BJ (cell line): ENCODE data around the gene TRPM1. TPM values are rescaled to one million over a fixed set of nuclear protein-coding genes. Genes with fewer than 3 reads are reported as not detected.
A peak's percentile ranks its signal among the peaks of the same experiment; 100 is the strongest.

Experiments used
- CTCF ChIA-PET: fragments of 350-600 bp; formaldehyde crosslinking; extraction: SDS; loops from one replicate; lab custom pipeline; 2021; ENCODE audit warnings: antibody characterized with exemption, inconsistent platforms; lab: Yijun Ruan, JAX
- POLR2A ChIA-PET: fragments of 300-600 bp; sonication (Branson Sonifier 250); formaldehyde crosslinking; extraction: SDS; loops from one replicate; lab custom pipeline; 2021; ENCODE audit warnings: antibody characterized with exemption; lab: Charles Lee
- DNase-seq: peaks from one replicate; pipeline ENCODE4 v3.0.0-alpha.2; 2011; ENCODE audit warnings: low read depth
- H3K27me3 ChIP-seq: 2 replicates; pipeline ENCODE4 v1.6.0; 2011; ENCODE audit warnings: low read length; ENCODE audit not compliant: control insufficient read depth, insufficient read depth
- H3K36me3 ChIP-seq: 2 replicates; pipeline ENCODE4 v1.5.1; 2011; ENCODE audit warnings: low read length; ENCODE audit not compliant: control insufficient read depth, insufficient read depth
- H3K4me3 ChIP-seq: 2 replicates; pipeline ENCODE4 v1.5.1; 2011; ENCODE audit warnings: low read depth, mild to moderate bottlenecking, control low read depth, low read length
- polyA plus RNA-seq: library from polyadenylated mRNA; depleted of rRNA; stranded (reverse); fragments of >200 nt; gene quantifications from 2 replicates; pipeline ENCODE4 v1.2.3, GENCODE V29; 2011
- TF ChIP-seq, protein P1 (sequence below): IDR thresholded peaks from 2 replicates; pipeline ENCODE4 v1.5.1; 2011; ENCODE audit warnings: low read depth, mild to moderate bottlenecking, control low read depth, inconsistent platforms, low read length, moderate library complexity; ENCODE audit not compliant: insufficient read depth

Gene TRPM1
- polyA plus RNA-seq, 1 experiment: 0.44 TPM

DNA sequence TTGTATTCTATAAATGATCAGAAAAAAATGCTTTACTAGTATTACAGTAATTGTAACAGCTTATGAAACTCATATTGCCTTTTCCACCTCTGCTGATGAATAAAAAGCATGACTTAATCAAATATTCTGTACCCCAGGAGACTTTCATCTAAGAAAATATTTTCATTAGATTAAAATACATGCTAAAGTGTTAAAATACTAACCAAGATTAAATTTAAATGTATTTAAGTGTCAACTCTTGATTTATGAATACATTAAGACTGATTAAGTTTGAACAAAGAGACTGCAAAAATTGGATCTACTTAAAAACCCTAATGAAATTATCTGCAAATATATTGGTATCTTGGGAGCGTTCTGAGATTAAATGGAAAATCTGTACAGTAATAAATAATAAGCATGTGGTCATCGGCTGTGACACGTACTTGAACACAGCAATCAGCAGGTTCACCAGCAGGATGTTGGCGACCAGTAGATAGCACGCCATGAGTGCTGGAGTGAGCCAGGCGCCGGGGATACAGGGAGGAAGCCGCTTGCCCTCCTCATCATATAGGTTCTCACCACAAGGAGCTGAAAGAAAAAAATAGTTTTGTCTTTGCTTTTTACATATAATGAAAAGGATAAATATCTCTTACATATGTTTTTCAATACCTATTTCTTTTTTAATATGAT lies 73.5 kb downstream of the TRPM1 start:
- ChIA-PET POLR2A (no interaction called here), CTCF (interaction anchor here (1.0 to 1.3 kb wide), 4 partner anchors 11 to 101 kb away, joined by 3 to 4 read pairs (median 4); no protein-coding TSS in a partner anchor)
- TF ChIP-seq, protein P1, sequence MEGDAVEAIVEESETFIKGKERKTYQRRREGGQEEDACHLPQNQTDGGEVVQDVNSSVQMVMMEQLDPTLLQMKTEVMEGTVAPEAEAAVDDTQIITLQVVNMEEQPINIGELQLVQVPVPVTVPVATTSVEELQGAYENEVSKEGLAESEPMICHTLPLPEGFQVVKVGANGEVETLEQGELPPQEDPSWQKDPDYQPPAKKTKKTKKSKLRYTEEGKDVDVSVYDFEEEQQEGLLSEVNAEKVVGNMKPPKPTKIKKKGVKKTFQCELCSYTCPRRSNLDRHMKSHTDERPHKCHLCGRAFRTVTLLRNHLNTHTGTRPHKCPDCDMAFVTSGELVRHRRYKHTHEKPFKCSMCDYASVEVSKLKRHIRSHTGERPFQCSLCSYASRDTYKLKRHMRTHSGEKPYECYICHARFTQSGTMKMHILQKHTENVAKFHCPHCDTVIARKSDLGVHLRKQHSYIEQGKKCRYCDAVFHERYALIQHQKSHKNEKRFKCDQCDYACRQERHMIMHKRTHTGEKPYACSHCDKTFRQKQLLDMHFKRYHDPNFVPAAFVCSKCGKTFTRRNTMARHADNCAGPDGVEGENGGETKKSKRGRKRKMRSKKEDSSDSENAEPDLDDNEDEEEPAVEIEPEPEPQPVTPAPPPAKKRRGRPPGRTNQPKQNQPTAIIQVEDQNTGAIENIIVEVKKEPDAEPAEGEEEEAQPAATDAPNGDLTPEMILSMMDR: no peak
- Histone ChIP-seq H3K4me3 (no peak overlapping the region), H3K36me3 (no peaks in the 10 kb centered on the region), H3K27me3 (no peaks in the 10 kb centered on the region)
- no peak for DNase-seq

DNA sequence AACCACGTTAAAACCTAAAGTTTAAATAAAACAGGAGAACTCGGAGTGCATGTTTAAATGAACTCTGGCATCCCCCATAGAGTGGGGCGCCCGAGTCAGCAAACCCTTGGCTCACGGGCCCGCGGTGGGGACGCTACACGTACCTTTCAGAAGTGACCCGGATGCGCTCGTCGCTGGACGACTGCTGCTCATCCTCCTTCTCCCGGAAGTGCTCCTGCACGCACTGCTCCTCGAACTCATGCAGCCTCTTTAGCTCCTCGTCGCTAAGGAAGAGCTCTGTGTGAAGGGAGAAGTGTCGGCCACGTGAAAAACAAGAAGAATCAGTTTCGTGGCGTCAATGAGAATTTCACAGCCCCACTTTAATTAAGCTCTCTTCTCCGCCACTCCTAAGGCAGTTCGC lies 75.5 kb downstream of the TRPM1 start:
- ChIA-PET POLR2A (no interaction called here), CTCF (interaction anchor here (1.1 to 1.2 kb wide), 2 partner anchors 10 to 103 kb away, joined by 3 to 4 read pairs; no protein-coding TSS in a partner anchor)
- no peak for DNase-seq
- Histone ChIP-seq H3K36me3 (no peaks in the 10 kb centered on the region), H3K27me3 (no peaks in the 10 kb centered on the region), H3K4me3 (no peak overlapping the region)
- TF ChIP-seq, protein P1: no peak

DNA sequence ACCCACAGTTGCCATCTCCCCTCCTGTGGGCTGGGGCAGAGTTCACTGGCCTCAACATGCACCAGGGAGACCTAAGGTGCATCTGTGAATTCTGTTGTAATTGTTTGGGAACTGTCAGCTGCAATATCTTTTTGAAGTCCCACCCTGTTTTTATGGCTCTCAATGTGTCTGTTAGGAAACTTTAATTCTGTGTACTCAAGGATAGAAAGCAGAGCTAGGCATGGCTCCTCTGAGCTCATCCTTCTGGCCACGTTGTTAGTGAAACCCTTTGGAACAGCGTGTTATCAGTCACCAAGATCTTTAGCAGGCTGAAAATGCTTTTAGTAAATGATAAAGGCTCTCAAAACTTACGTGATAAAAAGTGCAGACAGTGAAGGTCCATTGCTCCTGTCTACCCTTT lies 76.5 kb downstream of the TRPM1 start:
- TF ChIP-seq, protein P1: no peak
- H3K27me3 ChIP-seq: no peaks in the 10 kb centered on the region
- POLR2A ChIA-PET: interaction anchor here (0.6 to 0.7 kb wide), 2 partner anchors 59 to 401 kb away, joined by 3 to 5 read pairs; no protein-coding TSS in a partner anchor
- no peaks in the 10 kb centered on the region for H3K36me3 ChIP-seq
- CTCF ChIA-PET: interaction anchor here (1.2 to 3.6 kb wide), 3 partner anchors 9 to 104 kb away, joined by 3 to 17 read pairs (median 3); partner anchors contain the start of gene TRPM1
- H3K4me3 ChIP-seq: no peak overlapping the region
- DNase-seq: peak; percentile 66

DNA sequence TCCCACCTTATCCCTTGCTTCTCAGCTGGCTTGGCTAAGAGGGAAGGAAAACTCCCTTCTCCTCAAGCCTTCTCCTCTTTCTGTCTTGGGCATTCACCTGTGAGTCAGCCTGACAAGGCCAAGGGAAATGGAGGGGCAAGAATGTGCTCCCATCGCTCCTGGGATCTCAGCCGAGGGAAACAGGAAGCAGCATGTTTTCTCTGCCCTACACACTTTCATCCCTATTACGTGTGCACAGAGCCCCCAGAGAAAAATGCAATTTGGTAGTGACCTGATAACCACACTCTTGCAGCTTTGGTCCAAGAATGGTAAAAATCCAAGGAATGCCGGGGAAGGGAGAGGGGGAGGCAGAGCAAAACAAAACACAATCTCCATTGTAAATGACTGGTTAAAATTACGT lies 77.2 kb downstream of the TRPM1 start:
- POLR2A ChIA-PET: interaction anchor here (0.6 to 0.7 kb wide), 2 partner anchors 60 to 428 kb away, joined by 3 to 5 read pairs; no protein-coding TSS in a partner anchor
- Histone ChIP-seq H3K36me3 (no peaks in the 10 kb centered on the region), H3K4me3 (no peak overlapping the region), H3K27me3 (no peaks in the 10 kb centered on the region)
- CTCF ChIA-PET: interaction anchor here (1.0 to 3.6 kb wide), 3 partner anchors 10 to 104 kb away, joined by 3 to 17 read pairs (median 3); partner anchors contain the start of gene TRPM1
- DNase-seq: peak; percentile 96
- TF ChIP-seq, protein P1: no peak

DNA sequence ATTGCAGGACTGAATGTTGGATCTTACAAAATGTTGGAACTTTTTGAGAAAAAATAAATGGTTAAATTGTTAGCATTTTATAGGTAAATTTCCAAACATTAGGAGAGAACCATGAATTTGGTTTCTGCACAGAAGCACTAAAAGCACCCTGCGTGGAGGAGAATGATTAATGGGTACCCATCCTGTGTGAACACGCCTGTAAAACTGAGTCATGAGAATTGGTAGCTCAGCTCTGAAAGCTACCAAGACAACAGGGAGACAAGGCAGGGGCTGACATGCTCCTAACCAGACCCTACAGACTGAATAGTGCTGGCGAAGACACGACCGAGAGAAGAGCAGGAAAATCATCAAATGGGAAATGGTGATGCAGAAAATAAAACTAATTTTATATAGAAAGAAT lies 77.7 kb downstream of the TRPM1 start:
- DNase-seq: no peak
- POLR2A ChIA-PET: interaction anchor here (0.6 kb wide), 1 partner anchor 428 kb away, joined by 5 read pairs; no protein-coding TSS in a partner anchor
- Histone ChIP-seq H3K27me3 (no peaks in the 10 kb centered on the region), H3K4me3 (no peak overlapping the region), H3K36me3 (no peaks in the 10 kb centered on the region)
- CTCF ChIA-PET: interaction anchor here (0.5 to 3.6 kb wide), 5 partner anchors 8 to 105 kb away, joined by 3 to 17 read pairs (median 3); partner anchors contain the start of gene TRPM1
- TF ChIP-seq, protein P1: no peak
